Kidney (tissue), 14 donors: Measurements from ENCODE around the gene MYLK4. TPM values are rescaled to one million over a fixed set of nuclear protein-coding genes. Genes with fewer than 3 reads are reported as not detected.

Experiments used
- DNase-seq, 5 donors: peaks; one replicate each; pipeline ENCODE4 v3.0.0-alpha.2; 2013 to 2020
- FAIRE-seq: peaks from 2 replicates; lab custom pipeline; 2012; peaks lifted over from hg19 to GRCh38; lab: Jason Lieb, UNC
- H3K27ac ChIP-seq, 2 donors: one replicate each; pipeline ENCODE4 v1.7.0; 2013; ENCODE audit warnings: low read depth in 2 of 2, low read length in 2 of 2, inconsistent platforms in 1 of 2
- H3K27me3 ChIP-seq: one replicate; pipeline ENCODE4 v1.7.1; 2013; ENCODE audit warnings: low read length, inconsistent platforms; ENCODE audit not compliant: control insufficient read depth, insufficient read depth
- H3K36me3 ChIP-seq, 3 donors: one replicate each; pipeline versions ENCODE4 v1.7.0 to v1.7.1; 2013; ENCODE audit warnings: low read length in 3 of 3, control low read depth in 1 of 3, inconsistent platforms in 1 of 3; ENCODE audit not compliant: insufficient read depth in 3 of 3, control insufficient read depth in 2 of 3
- H3K4me1 ChIP-seq, 3 donors: one replicate each; pipeline versions ENCODE4 v1.7.0 to v1.7.1; 2013; ENCODE audit warnings: low read length in 3 of 3, inconsistent platforms in 1 of 3, low read depth in 1 of 3; ENCODE audit not compliant: control insufficient read depth in 2 of 3, insufficient read depth in 2 of 3
- H3K4me3 ChIP-seq, 3 donors: one replicate each; pipeline versions ENCODE4 v1.7.0 to v1.8.1; 2013; ENCODE audit warnings: low read length in 3 of 3, control low read depth in 1 of 3, inconsistent platforms in 1 of 3
- H3K9ac ChIP-seq, 3 donors: one replicate each; pipeline versions ENCODE4 v1.7.0 to v1.7.1; 2013; ENCODE audit warnings: low read length in 3 of 3, control low read depth in 1 of 3, inconsistent platforms in 1 of 3
- H3K9me3 ChIP-seq, 3 donors: one replicate each; pipeline versions ENCODE4 v1.7.0 to v1.7.1; 2013; ENCODE audit warnings: low read length in 3 of 3, control low read depth in 1 of 3, inconsistent platforms in 1 of 3; ENCODE audit not compliant: control insufficient read depth in 2 of 3, insufficient read depth in 1 of 3
- intact Hi-C: fragments of 100-400 bp; cut with DNase I; formaldehyde crosslinking; loops from one replicate; pipeline ENCODE4 v1.11.1; 2022
- polyA plus RNA-seq: library from polyadenylated mRNA; stranded (reverse); fragments of 350-450 nt; fragmentation: Illumina TruSeq; extraction: RNeasy Lipid Tissue Mini Kit (QIAGEN cat#74804); gene quantifications from one replicate; pipeline ENCODE4 v1.2.3, GENCODE V29; 2014; ENCODE audit warnings: low read depth, low replicate concordance; ENCODE audit not compliant: insufficient read depth
- total RNA-seq: library from RNA; stranded (reverse); fragmentation: NEBNext Ultra II Directional; extraction: Animal tissue kit (Norgen Biotek cat#: 25700); gene quantifications from one replicate; pipeline ENCODE4 v1.2.1, GENCODE V29; 2021
- TF ChIP-seq, protein P1 (sequence below): IDR thresholded peaks from 3 replicates; pipeline ENCODE4 v1.5.1; 2012; ENCODE audit warnings: mild to moderate bottlenecking, moderate library complexity, borderline replicate concordance; ENCODE audit not compliant: insufficient read depth; ENCODE audit errors: extremely low read depth
- donor health status: control.
- donor health status: control.
- donor health status: control.
- donor health status: control.
- donor health status: control.
- donor health status: DM: yes; HTN: yes; CAD: no.
- donor health status: Normal renal cell carcinoma (clear cell type).

MYLK4 gene
- total and polyA plus RNA-seq, 2 donors from 2014 or later, result 1.1 to 1.3 TPM

- Histone ChIP-seq H3K4me3 (peak overlapping the region in 1 of 3 donors; percentile 16), H3K27me3 (no peaks in the 10 kb centered on the region), H3K4me1 (no peaks in the 10 kb centered on the region), H3K36me3 (no peaks in the 10 kb centered on the region), H3K9me3 (no peaks in the 10 kb centered on the region), H3K27ac (no peak overlapping the region), H3K9ac (no peak overlapping the region)
- TF ChIP-seq, protein P1, sequence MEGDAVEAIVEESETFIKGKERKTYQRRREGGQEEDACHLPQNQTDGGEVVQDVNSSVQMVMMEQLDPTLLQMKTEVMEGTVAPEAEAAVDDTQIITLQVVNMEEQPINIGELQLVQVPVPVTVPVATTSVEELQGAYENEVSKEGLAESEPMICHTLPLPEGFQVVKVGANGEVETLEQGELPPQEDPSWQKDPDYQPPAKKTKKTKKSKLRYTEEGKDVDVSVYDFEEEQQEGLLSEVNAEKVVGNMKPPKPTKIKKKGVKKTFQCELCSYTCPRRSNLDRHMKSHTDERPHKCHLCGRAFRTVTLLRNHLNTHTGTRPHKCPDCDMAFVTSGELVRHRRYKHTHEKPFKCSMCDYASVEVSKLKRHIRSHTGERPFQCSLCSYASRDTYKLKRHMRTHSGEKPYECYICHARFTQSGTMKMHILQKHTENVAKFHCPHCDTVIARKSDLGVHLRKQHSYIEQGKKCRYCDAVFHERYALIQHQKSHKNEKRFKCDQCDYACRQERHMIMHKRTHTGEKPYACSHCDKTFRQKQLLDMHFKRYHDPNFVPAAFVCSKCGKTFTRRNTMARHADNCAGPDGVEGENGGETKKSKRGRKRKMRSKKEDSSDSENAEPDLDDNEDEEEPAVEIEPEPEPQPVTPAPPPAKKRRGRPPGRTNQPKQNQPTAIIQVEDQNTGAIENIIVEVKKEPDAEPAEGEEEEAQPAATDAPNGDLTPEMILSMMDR, result no peak
- FAIRE-seq, result no peak
- intact Hi-C loops, result no loop called here
- peak in 1 of 5 donors; percentile 33 for DNase-seq
These were observed 94.2 kb downstream of the MYLK4 start for GRCh38 chr6:2656460-2657079.

DNA sequence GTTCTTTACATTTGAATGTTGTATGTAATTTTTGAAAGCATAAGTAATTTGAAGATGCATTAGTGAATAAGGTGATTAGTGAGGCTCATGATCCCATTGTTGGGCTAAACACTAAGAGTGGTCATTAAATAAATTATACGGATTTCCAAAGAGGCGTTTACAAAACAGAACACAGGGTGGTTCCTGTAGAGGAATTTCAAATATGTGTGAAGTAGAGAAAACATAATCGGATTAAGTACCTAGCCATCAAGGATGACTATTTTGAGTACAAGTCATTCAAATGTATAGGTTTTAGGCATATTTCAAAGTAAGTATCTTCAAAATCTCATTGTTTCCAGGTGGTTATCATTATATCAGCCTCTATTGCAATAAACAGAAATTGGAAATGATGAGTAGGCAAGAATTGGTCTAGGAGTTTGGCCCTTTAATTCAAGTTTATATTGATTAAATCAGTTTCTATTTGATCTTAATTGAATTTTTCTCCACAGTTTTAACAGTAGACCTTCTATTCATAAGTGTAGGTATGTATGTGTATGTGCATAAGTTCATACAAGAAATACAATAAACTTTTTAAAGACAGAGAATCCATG lies 94.8 kb downstream of the MYLK4 start:
- Histone ChIP-seq H3K27me3 (no peaks in the 10 kb centered on the region), H3K4me1 (no peaks in the 10 kb centered on the region), H3K9ac (no peak overlapping the region), H3K4me3 (no peak overlapping the region), H3K36me3 (no peaks in the 10 kb centered on the region), H3K27ac (no peak overlapping the region), H3K9me3 (no peaks in the 10 kb centered on the region)
- FAIRE-seq (no peak), DNase-seq (no peak)
- TF ChIP-seq, protein P1, result no peak
- intact Hi-C loops, result no loop called here

GRCh38 chr6:2653369-2654032 lies 97.2 kb downstream of the MYLK4 start:
- no peak for DNase-seq
- Histone ChIP-seq H3K27me3 (no peaks in the 10 kb centered on the region), H3K27ac (no peak overlapping the region), H3K4me1 (no peaks in the 10 kb centered on the region), H3K4me3 (no peak overlapping the region), H3K9ac (no peak overlapping the region), H3K36me3 (no peaks in the 10 kb centered on the region), H3K9me3 (no peaks in the 10 kb centered on the region)
- no peak for FAIRE-seq
- TF ChIP-seq, protein P1, result no peak
- intact Hi-C loops, result no loop called here
